ENCODE results near the gene KLK5.

Gene KLK5

GRCh38 chr19:50898018-50898417 lies 54.8 kb downstream of the KLK5 start:
- no peak for DNase-seq
- no peaks in the 10 kb centered on the region for H3F3A ChIP-seq (ENCODE audit: insufficient read depth, low read length)
- no peak overlapping the region for H2AFZ ChIP-seq (ENCODE audit: low read length)
- H3K9me2 ChIP-seq (replicated peaks; ENCODE audit: insufficient read depth, low read length) = no peaks in the 10 kb centered on the region
- no peaks in the 10 kb centered on the region for H3K36me3 ChIP-seq (replicated peaks; ENCODE audit: insufficient read depth, low read length)
- H3K9ac ChIP-seq (ENCODE audit: low read length) = no peak overlapping the region
- no peak overlapping the region for H3K4me3 ChIP-seq (ENCODE audit: low read length)
- H3K4me1 ChIP-seq (ENCODE audit: low read length) = no peaks in the 10 kb centered on the region
- TF ChIP-seq EZH2phosphoT487 (IDR thresholded peaks at IDR 0.05; ENCODE audit: low read length) = no peak
- TF ChIP-seq EZH2 (optimal IDR thresholded peaks at IDR 0.05; ENCODE audit: low read depth, low read length) = no peak
- TF ChIP-seq, protein P1, sequence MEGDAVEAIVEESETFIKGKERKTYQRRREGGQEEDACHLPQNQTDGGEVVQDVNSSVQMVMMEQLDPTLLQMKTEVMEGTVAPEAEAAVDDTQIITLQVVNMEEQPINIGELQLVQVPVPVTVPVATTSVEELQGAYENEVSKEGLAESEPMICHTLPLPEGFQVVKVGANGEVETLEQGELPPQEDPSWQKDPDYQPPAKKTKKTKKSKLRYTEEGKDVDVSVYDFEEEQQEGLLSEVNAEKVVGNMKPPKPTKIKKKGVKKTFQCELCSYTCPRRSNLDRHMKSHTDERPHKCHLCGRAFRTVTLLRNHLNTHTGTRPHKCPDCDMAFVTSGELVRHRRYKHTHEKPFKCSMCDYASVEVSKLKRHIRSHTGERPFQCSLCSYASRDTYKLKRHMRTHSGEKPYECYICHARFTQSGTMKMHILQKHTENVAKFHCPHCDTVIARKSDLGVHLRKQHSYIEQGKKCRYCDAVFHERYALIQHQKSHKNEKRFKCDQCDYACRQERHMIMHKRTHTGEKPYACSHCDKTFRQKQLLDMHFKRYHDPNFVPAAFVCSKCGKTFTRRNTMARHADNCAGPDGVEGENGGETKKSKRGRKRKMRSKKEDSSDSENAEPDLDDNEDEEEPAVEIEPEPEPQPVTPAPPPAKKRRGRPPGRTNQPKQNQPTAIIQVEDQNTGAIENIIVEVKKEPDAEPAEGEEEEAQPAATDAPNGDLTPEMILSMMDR (IDR thresholded peaks at IDR 0.05; ENCODE audit: low read length) = no peak
- H3K27me3 ChIP-seq (replicated peaks; ENCODE audit: insufficient read depth, low read length) = peaks cover 43% of the 10 kb centered on the region
- no peaks in the 10 kb centered on the region for H3K9me3 ChIP-seq (replicated peaks; ENCODE audit: insufficient read depth, low read length)
- H3K4me2 ChIP-seq (ENCODE audit: low read depth, low read length) = no peak overlapping the region
- no peaks in the 10 kb centered on the region for H4K20me1 ChIP-seq (ENCODE audit: insufficient read depth, low read length)
- H3K27ac ChIP-seq (ENCODE audit: low read length) = no peak overlapping the region
- no peaks in the 10 kb centered on the region for H3K79me2 ChIP-seq (ENCODE audit: low read length)

DNA sequence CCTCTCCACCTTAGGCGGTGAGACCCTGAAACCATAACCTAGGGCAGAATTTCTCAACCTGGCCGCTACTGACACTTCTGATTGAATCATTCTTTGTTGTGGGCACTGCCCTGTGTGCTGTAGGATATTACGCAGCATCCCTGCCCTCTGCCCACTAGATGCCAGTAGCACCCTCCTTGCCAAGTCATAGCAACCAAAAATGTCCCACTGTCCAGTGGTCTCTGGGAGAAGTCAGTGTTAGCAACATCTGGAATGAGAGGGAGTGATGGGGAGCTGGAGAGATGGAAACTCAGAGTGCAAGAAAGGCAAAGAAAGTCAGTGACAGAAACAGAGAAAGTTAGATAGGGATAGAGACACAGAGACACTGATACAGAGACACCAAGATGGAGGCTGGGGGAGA lies 55.2 kb downstream of the KLK5 start:
- Histone ChIP-seq H3K79me2 (ENCODE audit: low read length) (no peaks in the 10 kb centered on the region), H3K27ac (ENCODE audit: low read length) (no peak overlapping the region), H3K9me2 (replicated peaks; ENCODE audit: insufficient read depth, low read length) (no peaks in the 10 kb centered on the region), H3K4me3 (ENCODE audit: low read length) (no peak overlapping the region), H2AFZ (ENCODE audit: low read length) (no peak overlapping the region), H3K9ac (ENCODE audit: low read length) (no peak overlapping the region), H3K9me3 (replicated peaks; ENCODE audit: insufficient read depth, low read length) (no peaks in the 10 kb centered on the region), H3K4me2 (ENCODE audit: low read depth, low read length) (no peak overlapping the region), H3K27me3 (replicated peaks; ENCODE audit: insufficient read depth, low read length) (peaks cover 41% of the 10 kb centered on the region), H3K36me3 (replicated peaks; ENCODE audit: insufficient read depth, low read length) (no peaks in the 10 kb centered on the region), H3K4me1 (ENCODE audit: low read length) (no peaks in the 10 kb centered on the region), H4K20me1 (ENCODE audit: insufficient read depth, low read length) (no peaks in the 10 kb centered on the region), H3F3A (ENCODE audit: insufficient read depth, low read length) (no peaks in the 10 kb centered on the region)
- TF ChIP-seq, protein P1 (IDR thresholded peaks at IDR 0.05; ENCODE audit: low read length) = no peak
- TF ChIP-seq EZH2 (optimal IDR thresholded peaks at IDR 0.05; ENCODE audit: low read depth, low read length) (no peak), EZH2phosphoT487 (IDR thresholded peaks at IDR 0.05; ENCODE audit: low read length) (no peak)
- no peak for DNase-seq

DNA sequence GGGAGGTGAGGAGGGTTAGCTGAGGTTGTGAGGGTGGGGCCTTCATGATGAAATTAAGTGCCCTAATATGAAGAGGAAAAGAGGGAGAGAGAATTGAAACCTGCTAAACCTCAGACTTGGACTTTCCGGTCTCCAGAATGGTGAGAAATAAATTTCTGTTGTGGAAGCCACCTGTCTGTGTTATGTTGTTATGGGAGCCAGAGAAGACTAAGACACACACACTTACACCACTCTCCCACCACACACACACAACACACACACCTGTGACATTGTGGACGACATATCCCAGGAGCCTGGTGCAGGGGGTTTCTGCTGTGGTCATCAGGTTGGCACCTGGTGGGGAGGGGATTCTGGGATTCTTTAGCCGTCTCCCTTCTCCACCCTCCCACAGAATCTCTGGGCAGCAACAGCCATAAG lies 55.6 kb downstream of the KLK5 start:
- Histone ChIP-seq H3K27me3 (replicated peaks; ENCODE audit: insufficient read depth, low read length) (peaks cover 37% of the 10 kb centered on the region), H3K9me2 (replicated peaks; ENCODE audit: insufficient read depth, low read length) (no peaks in the 10 kb centered on the region), H3K36me3 (replicated peaks; ENCODE audit: insufficient read depth, low read length) (no peaks in the 10 kb centered on the region), H2AFZ (ENCODE audit: low read length) (no peak overlapping the region), H3K27ac (ENCODE audit: low read length) (no peak overlapping the region), H3F3A (ENCODE audit: insufficient read depth, low read length) (no peaks in the 10 kb centered on the region), H3K9ac (ENCODE audit: low read length) (no peak overlapping the region), H3K4me2 (ENCODE audit: low read depth, low read length) (no peak overlapping the region), H3K4me3 (ENCODE audit: low read length) (no peak overlapping the region), H3K79me2 (ENCODE audit: low read length) (no peaks in the 10 kb centered on the region), H3K9me3 (replicated peaks; ENCODE audit: insufficient read depth, low read length) (no peaks in the 10 kb centered on the region), H3K4me1 (ENCODE audit: low read length) (no peaks in the 10 kb centered on the region), H4K20me1 (ENCODE audit: insufficient read depth, low read length) (no peaks in the 10 kb centered on the region)
- DNase-seq = no peak
- TF ChIP-seq, protein P1 (IDR thresholded peaks at IDR 0.05; ENCODE audit: low read length) = no peak
- TF ChIP-seq EZH2phosphoT487 (IDR thresholded peaks at IDR 0.05; ENCODE audit: low read length) (no peak), EZH2 (optimal IDR thresholded peaks at IDR 0.05; ENCODE audit: low read depth, low read length) (no peak)

All from MM.1S (cell line).